DND-41 (cell line): Measurements from ENCODE around the gene SPATC1L.
"Not testable (repeated sequence)": the region's sequence is repeated elsewhere in the genome, so short reads cannot be mapped to it uniquely, and the experiment has no call there.

ENCODE experiments used
- CTCF ChIP-seq: IDR thresholded peaks from 2 replicates; pipeline ENCODE4 v1.5.1; 2012; ENCODE audit warnings: borderline replicate concordance, low read length, moderate library complexity, mild to moderate bottlenecking; ENCODE audit not compliant: poor library complexity, severe bottlenecking; ENCODE audit errors: extremely low read depth
- EZH2 ChIP-seq: IDR thresholded peaks from 3 replicates; pipeline ENCODE4 v1.6.1; 2012; ENCODE audit warnings: borderline replicate concordance, low read depth, mild to moderate bottlenecking, moderate library complexity, low read length, inconsistent platforms; ENCODE audit not compliant: severe bottlenecking

- TF ChIP-seq CTCF, EZH2: not testable (repeated sequence)
These were observed 43.8 kb downstream of the SPATC1L start for GRCh38 chr21:46140352-46141003.
